CD14-positive monocyte (primary cell): Measurements from ENCODE around the gene DYNC2H1. TPM values are rescaled to one million over a fixed set of nuclear protein-coding genes. Genes with fewer than 3 reads are reported as not detected.

ENCODE experiments used
- DNase-seq, 3 donors: peaks; one replicate each; pipeline ENCODE4 v3.0.0-alpha.2; 2011 to 2022
- H2AFZ ChIP-seq: 2 replicates; pipeline ENCODE4 v1.6.0; 2012; ENCODE audit warnings: mild to moderate bottlenecking, low read depth, low read length, inconsistent platforms; ENCODE audit not compliant: insufficient read depth, poor library complexity, severe bottlenecking
- H3K27ac ChIP-seq, 2 donors: 1 replicate in 1 of 2; 2 replicates in 1 of 2; pipeline ENCODE4 v1.5.1; 2012 to 2013; ENCODE audit warnings: low read length in 2 of 2, control low read depth in 1 of 2, inconsistent platforms in 1 of 2, low read depth in 1 of 2, mild to moderate bottlenecking in 1 of 2
- H3K27me3 ChIP-seq, 2 donors: one replicate each; pipeline versions ENCODE4 v1.6.0 to v1.6.1; 2011 to 2013; ENCODE audit warnings: low read length in 2 of 2; ENCODE audit not compliant: control insufficient read depth in 2 of 2, insufficient read depth in 2 of 2
- H3K36me3 ChIP-seq, 2 donors: replicated peaks in 1 of 2; 1 replicate in 1 of 2; 2 replicates in 1 of 2; pipeline versions ENCODE4 v1.5.1 to v1.6.1; 2012 to 2013; ENCODE audit warnings: low read length in 2 of 2, control low read depth in 1 of 2, inconsistent platforms in 1 of 2, mild to moderate bottlenecking in 1 of 2; ENCODE audit not compliant: insufficient read depth in 2 of 2, control insufficient read depth in 1 of 2
- H3K4me1 ChIP-seq, 2 donors: 1 replicate in 1 of 2; 2 replicates in 1 of 2; pipeline versions ENCODE4 v1.5.1 to v1.6.1; 2012 to 2013; ENCODE audit warnings: low read length in 2 of 2, control low read depth in 1 of 2, inconsistent platforms in 1 of 2, mild to moderate bottlenecking in 1 of 2, moderate library complexity in 1 of 2; ENCODE audit not compliant: insufficient read depth in 2 of 2, control insufficient read depth in 1 of 2
- H3K4me2 ChIP-seq: replicated peaks from 2 replicates; pipeline ENCODE3; 2012; ENCODE audit warnings: low read length, moderate library complexity, mild to moderate bottlenecking; ENCODE audit not compliant: poor library complexity, severe bottlenecking; ENCODE audit errors: extremely low read depth
- H3K4me3 ChIP-seq, 3 experiments: fragments of 200-600 bp in 1 of 3; sonication (generic) in 1 of 3; replicated peaks in 1 of 3; 1 replicate in 2 of 3; 2 replicates in 1 of 3; pipeline ENCODE4 v1.5.1; 2011 to 2013; ENCODE audit warnings: low read length in 3 of 3, mild to moderate bottlenecking in 3 of 3, control low read depth in 2 of 3, low read depth in 2 of 3, inconsistent platforms in 1 of 3, moderate library complexity in 1 of 3
- H3K79me2 ChIP-seq: 2 replicates; pipeline ENCODE4 v1.6.0; 2012; ENCODE audit warnings: mild to moderate bottlenecking, control low read depth, inconsistent platforms, low read length, moderate library complexity; ENCODE audit not compliant: insufficient read depth
- H3K9ac ChIP-seq: 2 replicates; pipeline ENCODE4 v1.6.0; 2017; ENCODE audit warnings: low read length, mild to moderate bottlenecking; ENCODE audit not compliant: insufficient read depth, poor library complexity, severe bottlenecking
- H3K9me3 ChIP-seq, 2 donors: replicated peaks in 1 of 2; 1 replicate in 1 of 2; 2 replicates in 1 of 2; pipeline versions ENCODE4 v1.5.1 to v1.6.1; 2012 to 2013; ENCODE audit warnings: low read length in 2 of 2, control low read depth in 1 of 2; ENCODE audit not compliant: control insufficient read depth in 1 of 2, insufficient read depth in 1 of 2
- H4K20me1 ChIP-seq: 2 replicates; pipeline ENCODE4 v1.6.0; 2012; ENCODE audit warnings: mild to moderate bottlenecking, low read length, control low read depth, moderate library complexity; ENCODE audit not compliant: insufficient read depth
- H3K27ac Mint-ChIP-seq, 7 donors: one replicate each; pipeline ENCODE4 v1.8.0; 2020; ENCODE audit warnings: mild to moderate bottlenecking in 7 of 7, mixed read lengths in 7 of 7, moderate library complexity in 6 of 7, inconsistent platforms in 2 of 7
- H3K27me3 Mint-ChIP-seq, 3 donors: one replicate each; pipeline ENCODE4 v1.8.0; 2021 to 2022; ENCODE audit warnings: low read depth in 3 of 3, mild to moderate bottlenecking in 3 of 3, mixed read lengths in 3 of 3, moderate library complexity in 3 of 3, inconsistent platforms in 1 of 3
- H3K36me3 Mint-ChIP-seq, 2 donors: one replicate each; pipeline ENCODE4 v1.8.0; 2020; ENCODE audit warnings: mixed read lengths in 2 of 2, inconsistent platforms in 1 of 2, mild to moderate bottlenecking in 1 of 2
- H3K4me1 Mint-ChIP-seq: one replicate; pipeline ENCODE4 v1.8.0; 2020; ENCODE audit warnings: mild to moderate bottlenecking, mixed read lengths
- H3K4me3 Mint-ChIP-seq, 2 donors: one replicate each; pipeline ENCODE4 v1.8.0; 2020; ENCODE audit warnings: mild to moderate bottlenecking in 2 of 2, mixed read lengths in 2 of 2, moderate library complexity in 1 of 2
- H3K9me3 Mint-ChIP-seq, 7 donors: one replicate each; pipeline ENCODE4 v1.8.0; 2020 to 2022; ENCODE audit warnings: mixed read lengths in 7 of 7, mild to moderate bottlenecking in 6 of 7, moderate library complexity in 6 of 7, inconsistent platforms in 2 of 7
- CTCF ChIP-seq: fragments of 200-600 bp; IDR thresholded peaks from one replicate; pipeline ENCODE4 v1.8.0; 2022; ENCODE audit warnings: antibody characterized with exemption, mild to moderate bottlenecking
- WGBS: methylation state at CpG from one replicate; pipeline ENCODE4 v1.1.5; 2013; ENCODE audit warnings: missing lambda C conversion rate; ENCODE audit not compliant: insufficient coverage; 5-methylcytosine and 5-hydroxymethylcytosine counted together
- intact Hi-C, 2 donors: fragments of 100-400 bp; cut with micrococcal nuclease; formaldehyde crosslinking; loops; one replicate each; pipeline versions ENCODE4 v1.15.0 to v1.15.1; 2023
- polyA plus RNA-seq, 3 donors: library from polyadenylated mRNA; depleted of rRNA in 1 of 3; unstranded in 2 of 3; stranded (reverse) in 1 of 3; fragments of 300-500 nt in 2 of 3; fragments of >200 nt in 1 of 3; fragmentation: Illumina TruSeq in 2 of 3; gene quantifications; 1 replicate in 2 of 3; 2 replicates in 1 of 3; pipeline ENCODE4 v1.2.3, GENCODE V29; 2012 to 2021

The DYNC2H1 gene
- polyA plus RNA-seq, 3 donors, result 0.10 to 1.5 (median 0.36) TPM

GRCh38 chr11:103453126-103453525 lies 343.9 kb downstream of the DYNC2H1 start:
- no peaks in the 10 kb centered on the region for H3K36me3 ChIP-seq
- no peaks in the 10 kb centered on the region for H3K4me1 Mint-ChIP-seq
- no peak overlapping the region for H3K4me3 Mint-ChIP-seq
- no peaks in the 10 kb centered on the region for H3K36me3 Mint-ChIP-seq
- H3K9ac ChIP-seq, result no peak overlapping the region
- DNase-seq, result no peak
- no peak overlapping the region for H3K27ac Mint-ChIP-seq
- no peak overlapping the region for H3K4me3 ChIP-seq
- H3K4me1 ChIP-seq, result no peaks in the 10 kb centered on the region
- no CpG with 5 or more reads among the region's 3 CpGs for WGBS
- H3K27ac ChIP-seq, result no peak overlapping the region
- no peaks in the 10 kb centered on the region for H3K9me3 ChIP-seq
- H3K27me3 ChIP-seq, result no peaks in the 10 kb centered on the region
- no peak overlapping the region for H2AFZ ChIP-seq
- no peak overlapping the region for H3K4me2 ChIP-seq
- TF ChIP-seq CTCF, result no peak
- no peaks in the 10 kb centered on the region for H3K79me2 ChIP-seq
- intact Hi-C loops, result no loop called here
- peaks cover 0 to 2% (median 0%) of the 10 kb centered on the region in 7 donors for H3K9me3 Mint-ChIP-seq
- no peaks in the 10 kb centered on the region for H3K27me3 Mint-ChIP-seq
- no peaks in the 10 kb centered on the region for H4K20me1 ChIP-seq

GRCh38 chr11:103453915-103454709 lies 344.9 kb downstream of the DYNC2H1 start:
- no peak overlapping the region for H3K9ac ChIP-seq
- DNase-seq, result no peak
- H3K9me3 Mint-ChIP-seq, result peaks cover 0 to 1% (median 0%) of the 10 kb centered on the region in 7 donors
- H3K4me3 Mint-ChIP-seq, result no peak overlapping the region
- H3K4me3 ChIP-seq, result no peak overlapping the region
- no peak overlapping the region for H3K27ac ChIP-seq
- H3K9me3 ChIP-seq, result no peaks in the 10 kb centered on the region
- no peaks in the 10 kb centered on the region for H3K4me1 Mint-ChIP-seq
- H3K27ac Mint-ChIP-seq, result no peak overlapping the region
- H3K36me3 Mint-ChIP-seq, result no peaks in the 10 kb centered on the region
- H2AFZ ChIP-seq, result no peak overlapping the region
- no peak overlapping the region for H3K4me2 ChIP-seq
- H3K27me3 Mint-ChIP-seq, result no peaks in the 10 kb centered on the region
- no peaks in the 10 kb centered on the region for H3K36me3 ChIP-seq
- no peak for TF ChIP-seq CTCF
- no peaks in the 10 kb centered on the region for H4K20me1 ChIP-seq
- H3K4me1 ChIP-seq, result no peaks in the 10 kb centered on the region
- WGBS, result no CpG with 5 or more reads among the region's 4 CpGs
- H3K27me3 ChIP-seq, result no peaks in the 10 kb centered on the region
- H3K79me2 ChIP-seq, result no peaks in the 10 kb centered on the region
- intact Hi-C loops, result no loop called here
